ENCODE measurements around the gene PLEKHA4. TPM values are rescaled to one million over a fixed set of nuclear protein-coding genes. Genes with fewer than 3 reads are reported as not detected.

The PLEKHA4 gene
- total and polyA plus RNA-seq, 9 of the 15 experiments (the other 6 are each of a cell fraction or from before 2014, with no cell fraction given): 0.07 to 30.8 (median 11.4) TPM

- ChIA-PET CTCF (ENCODE audit: low intra/inter-chr PET ratio) (interaction anchor here (0.6 to 2.7 kb wide), 7 partner anchors 19 to 189 kb away, joined by 3 to 28 read pairs (median 4); no protein-coding TSS in a partner anchor), POLR2A (interaction anchor here (0.5 to 1.7 kb wide), 2 partner anchors 20 to 132 kb away, joined by 3 to 6 read pairs; no protein-coding TSS in a partner anchor)
- Histone ChIP-seq H3K9ac (ENCODE audit: insufficient read depth in 1 of 2, low read depth in 2 of 2, low read length in 2 of 2) (peak overlapping the region; percentile 59 to 84; a peak in 3 of 4 replicates), H4K20me1 (replicated peaks; ENCODE audit: control insufficient read depth, insufficient read depth, low read length) (no peaks in the 10 kb centered on the region), H3K9me1 (ENCODE audit: control insufficient read depth, insufficient read depth, low read length) (peaks cover 4% of the 10 kb centered on the region), H3K9me3 (replicated peaks; ENCODE audit: control insufficient read depth, insufficient read depth, low read depth, low read length) (no peaks in the 10 kb centered on the region), H3K4me2 (ENCODE audit: insufficient read depth, low read length) (peak overlapping the region; percentile 52; the same call in 1 of the 2 replicates), H3K27me3 (ENCODE audit: control insufficient read depth in 2 of 2, insufficient read depth in 2 of 2, low read length in 2 of 2) (no peaks in the 10 kb centered on the region), H3K27ac (ENCODE audit: extremely low read depth, low read depth, low read length) (peak overlapping the region; percentile 82), H2AFZ (ENCODE audit: low read depth, low read length) (peak overlapping the region; percentile 99), H3K4me1 (replicated peaks in 1 of 2; ENCODE audit: control insufficient read depth in 2 of 2, insufficient read depth in 2 of 2, low read length in 2 of 2) (peaks cover 11 to 35% of the 10 kb centered on the region in 2 experiments), H3K79me2 (ENCODE audit: control insufficient read depth, insufficient read depth, low read length) (no peaks in the 10 kb centered on the region), H3K4me3 (no peak overlapping the region), H3K36me3 (ENCODE audit: control insufficient read depth, insufficient read depth, low read length) (no peaks in the 10 kb centered on the region; the same call in 1 of the 3 replicates)
- peak; percentile 100 for ATAC-seq
- FAIRE-seq: peak; percentile 100
- no TSS peak for BruUV-seq (replicated peaks)
- intact Hi-C loops (cut with micrococcal nuclease) (loop anchor here (1.0 to 2.0 kb wide), 2 partner anchors 40 to 189 kb away; partner anchors contain the start of gene CA11), in situ Hi-C loops (cut with MboI) (loop anchor here (5.0 kb wide), 1 partner anchor 193 kb away; no protein-coding TSS in a partner anchor)
- peak; percentile 86 to 95 (median 88) for DNase-seq (ENCODE audit: extremely low read depth in 1 of 4, low spot score in 3 of 4)
- WGBS (ENCODE audit: insufficient coverage, low coverage, missing lambda C conversion rate): 2% methylated on average over 12 of the region's 12 CpGs
- TF ChIP-seq ARNT (IDR thresholded peaks at IDR 0.05): no peak; a peak in 1 of 4 replicates
- TF ChIP-seq ZNF143 (CRISPR knock-in tag; IDR thresholded peaks at IDR 0.05): peak; percentile 54; the same call in 1 of the 2 replicates
- no peak for TF ChIP-seq HEY1 (CRISPR knock-in tag; IDR thresholded peaks at IDR 0.05; ENCODE audit: borderline replicate concordance)
- peak; percentile 41 for TF ChIP-seq HNRNPLL (IDR thresholded peaks at IDR 0.05; ENCODE audit: low read depth, low read length, poor library complexity, severe bottlenecking)
- TF ChIP-seq VEZF1 (CRISPR knock-in tag; IDR thresholded peaks at IDR 0.05): peak; percentile 49
- TF ChIP-seq CBX5 (IDR thresholded peaks at IDR 0.05; ENCODE audit: borderline replicate concordance, low read depth): peak; percentile 37; the same call in 1 of the 2 replicates
- no peak for TF ChIP-seq NELFE (IDR thresholded peaks at IDR 0.05; ENCODE audit: insufficient read depth, insufficient read length)
- no peak for TF ChIP-seq CHD1 (IDR thresholded peaks at IDR 0.05; ENCODE audit: low read length)
- TF ChIP-seq XRCC5 (IDR thresholded peaks at IDR 0.05; ENCODE audit: low read depth, low read length): peak; percentile 61; the same call in 1 of the 2 replicates
- peak; percentile 47 for TF ChIP-seq CREM (IDR thresholded peaks at IDR 0.05; ENCODE audit: low read depth)
- TF ChIP-seq ATF7 (IDR thresholded peaks at IDR 0.05): peak; percentile 59; the same call in 1 of the 2 replicates
- no peak for TF ChIP-seq GTF2B (IDR thresholded peaks at IDR 0.05; ENCODE audit: extremely low read depth, insufficient read length)
- TF ChIP-seq FOS (IDR thresholded peaks at IDR 0.05; ENCODE audit: extremely low read depth, insufficient read length): no peak
- no peak for TF ChIP-seq ATF6 (CRISPR knock-in tag; IDR thresholded peaks at IDR 0.05)
- 0 out of 2 replicates have a peak, but pooled peaks have one; percentile 25 for TF ChIP-seq NCOA1 (IDR thresholded peaks at IDR 0.05; ENCODE audit: low read depth)
- TF ChIP-seq NR4A1 (CRISPR knock-in tag; IDR thresholded peaks at IDR 0.05): no peak
- no peak for TF ChIP-seq NR4A1 (tag; IDR thresholded peaks at IDR 0.05)
Measured at GRCh38 chr19:48835734-48836088, 32.7 kb downstream of the PLEKHA4 start.
